ENCODE results near the gene UTP18. TPM values are rescaled to one million over a fixed set of nuclear protein-coding genes. Genes with fewer than 3 reads are reported as not detected.

The UTP18 gene
- total RNA-seq, 1 donor from 2014 or later: 107 TPM

GRCh38 chr17:51229889-51230288 lies 30.5 kb upstream of the UTP18 start:
- Mint-ChIP-seq H3K9me3 (no peaks in the 10 kb centered on the region), H3K36me3 (peaks cover 14% of the 10 kb centered on the region), H3K27me3 (ENCODE audit: insufficient read depth, low read depth) (no peaks in the 10 kb centered on the region), H3K27ac (no peak overlapping the region), H3K4me3 (no peak overlapping the region), H3K4me1 (no peaks in the 10 kb centered on the region)
- Histone ChIP-seq H3F3A (ENCODE audit: low read depth) (no peaks in the 10 kb centered on the region), H3K27ac (no peak overlapping the region), H3K27me3 (no peaks in the 10 kb centered on the region), H2AFZ (replicated peaks) (no peak overlapping the region), H3K9me3 (ENCODE audit: low read depth) (no peaks in the 10 kb centered on the region), H4K20me1 (ENCODE audit: low read depth) (peaks cover 33% of the 10 kb centered on the region), H3K36me3 (no peaks in the 10 kb centered on the region), H3K9ac (no peak overlapping the region), H3K4me2 (no peak overlapping the region), H3K4me1 (no peaks in the 10 kb centered on the region), H3K79me2 (ENCODE audit: low read depth) (peaks cover 92% of the 10 kb centered on the region), H3K4me3 (no peak overlapping the region)
- TF ChIP-seq CTCF (IDR thresholded peaks at IDR 0.05) (no peak), EZH2 (IDR thresholded peaks at IDR 0.05) (no peak), EZH2phosphoT487 (IDR thresholded peaks at IDR 0.05) (no peak)
- DNase-seq (ENCODE audit: low spot score): no peak

DNA sequence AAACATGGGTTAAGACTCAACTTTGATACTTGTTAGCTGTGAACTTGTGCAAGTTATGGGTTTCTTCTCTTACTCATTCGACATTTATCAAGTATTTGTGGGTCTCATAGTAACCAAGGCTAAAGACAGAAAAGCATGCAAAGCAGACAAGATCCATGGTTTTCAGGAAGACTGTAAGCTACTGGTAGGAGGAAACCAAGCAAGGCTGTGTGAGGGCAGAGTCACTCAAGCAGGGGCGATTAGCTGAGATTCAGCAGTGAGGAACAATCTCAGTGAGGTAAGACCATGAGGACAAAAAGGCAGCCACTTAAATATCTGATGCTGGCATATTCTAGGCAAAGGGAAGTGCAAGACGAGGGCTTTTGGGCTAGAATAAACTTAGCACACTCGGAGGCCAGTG lies 30.0 kb upstream of the UTP18 start:
- H3K36me3 ChIP-seq: no peaks in the 10 kb centered on the region
- TF ChIP-seq CTCF (IDR thresholded peaks at IDR 0.05) (no peak), EZH2phosphoT487 (IDR thresholded peaks at IDR 0.05) (no peak), EZH2 (IDR thresholded peaks at IDR 0.05) (no peak)
- no peaks in the 10 kb centered on the region for H3F3A ChIP-seq (ENCODE audit: low read depth)
- no peak overlapping the region for H2AFZ ChIP-seq (replicated peaks)
- no peak overlapping the region for H3K27ac ChIP-seq
- no peaks in the 10 kb centered on the region for H3K4me1 Mint-ChIP-seq
- H3K9me3 ChIP-seq (ENCODE audit: low read depth): no peaks in the 10 kb centered on the region
- peaks cover 12% of the 10 kb centered on the region for H3K36me3 Mint-ChIP-seq
- no peak for DNase-seq (ENCODE audit: low spot score)
- H3K27ac Mint-ChIP-seq: no peak overlapping the region
- peaks cover 37% of the 10 kb centered on the region for H4K20me1 ChIP-seq (ENCODE audit: low read depth)
- no peaks in the 10 kb centered on the region for H3K9me3 Mint-ChIP-seq
- no peak overlapping the region for H3K4me2 ChIP-seq
- H3K79me2 ChIP-seq (ENCODE audit: low read depth): peaks cover 95% of the 10 kb centered on the region
- H3K4me3 ChIP-seq: no peak overlapping the region
- no peaks in the 10 kb centered on the region for H3K4me1 ChIP-seq
- no peaks in the 10 kb centered on the region for H3K27me3 ChIP-seq
- no peaks in the 10 kb centered on the region for H3K27me3 Mint-ChIP-seq (ENCODE audit: insufficient read depth, low read depth)
- no peak overlapping the region for H3K9ac ChIP-seq
- no peak overlapping the region for H3K4me3 Mint-ChIP-seq

DNA sequence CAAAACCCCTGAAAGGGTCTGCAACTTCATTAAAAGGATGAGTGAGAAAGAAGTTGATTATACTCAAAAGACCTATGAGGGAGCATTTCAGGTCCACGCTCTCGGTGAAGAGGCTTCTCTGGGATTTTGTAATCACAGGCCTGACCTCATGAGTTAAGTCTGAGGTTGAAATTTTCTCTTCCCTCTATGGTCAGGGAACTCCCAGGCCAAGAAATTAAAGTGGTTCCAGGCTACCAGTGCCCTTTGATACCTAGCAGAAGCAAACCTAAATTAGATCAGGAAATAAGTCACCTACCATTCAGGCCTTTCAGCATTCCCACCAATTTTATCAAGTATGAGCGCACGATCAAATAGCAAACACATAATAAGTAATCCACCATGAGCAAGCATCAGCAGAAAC lies 28.3 kb upstream of the UTP18 start:
- no peak overlapping the region for H3K27ac Mint-ChIP-seq
- no peak overlapping the region for H2AFZ ChIP-seq (replicated peaks)
- H3K4me1 Mint-ChIP-seq: no peaks in the 10 kb centered on the region
- TF ChIP-seq CTCF (IDR thresholded peaks at IDR 0.05): no peak
- TF ChIP-seq EZH2 (IDR thresholded peaks at IDR 0.05): no peak
- TF ChIP-seq EZH2phosphoT487 (IDR thresholded peaks at IDR 0.05): no peak
- H3K4me3 ChIP-seq: no peak overlapping the region
- DNase-seq (ENCODE audit: low spot score): no peak
- H3K4me2 ChIP-seq: no peak overlapping the region
- H3K27ac ChIP-seq: no peak overlapping the region
- no peaks in the 10 kb centered on the region for H3F3A ChIP-seq (ENCODE audit: low read depth)
- H3K36me3 ChIP-seq: no peaks in the 10 kb centered on the region
- peaks cover 99% of the 10 kb centered on the region for H3K79me2 ChIP-seq (ENCODE audit: low read depth)
- H3K27me3 ChIP-seq: no peaks in the 10 kb centered on the region
- peaks cover 44% of the 10 kb centered on the region for H4K20me1 ChIP-seq (ENCODE audit: low read depth)
- no peaks in the 10 kb centered on the region for H3K27me3 Mint-ChIP-seq (ENCODE audit: insufficient read depth, low read depth)
- peaks cover 21% of the 10 kb centered on the region for H3K36me3 Mint-ChIP-seq
- no peaks in the 10 kb centered on the region for H3K9me3 ChIP-seq (ENCODE audit: low read depth)
- H3K9me3 Mint-ChIP-seq: peaks cover 5% of the 10 kb centered on the region
- no peak overlapping the region for H3K9ac ChIP-seq
- no peak overlapping the region for H3K4me3 Mint-ChIP-seq
- H3K4me1 ChIP-seq: no peaks in the 10 kb centered on the region

Data from neural progenitor cell (in vitro differentiated cells).